ENCODE measurements around the gene FLYWCH1. TPM values are rescaled to one million over a fixed set of nuclear protein-coding genes. Genes with fewer than 3 reads are reported as not detected.

Gene FLYWCH1
- total and polyA plus RNA-seq, 9 donors = 7.8 to 28.5 (median 17.3) TPM

DNA sequence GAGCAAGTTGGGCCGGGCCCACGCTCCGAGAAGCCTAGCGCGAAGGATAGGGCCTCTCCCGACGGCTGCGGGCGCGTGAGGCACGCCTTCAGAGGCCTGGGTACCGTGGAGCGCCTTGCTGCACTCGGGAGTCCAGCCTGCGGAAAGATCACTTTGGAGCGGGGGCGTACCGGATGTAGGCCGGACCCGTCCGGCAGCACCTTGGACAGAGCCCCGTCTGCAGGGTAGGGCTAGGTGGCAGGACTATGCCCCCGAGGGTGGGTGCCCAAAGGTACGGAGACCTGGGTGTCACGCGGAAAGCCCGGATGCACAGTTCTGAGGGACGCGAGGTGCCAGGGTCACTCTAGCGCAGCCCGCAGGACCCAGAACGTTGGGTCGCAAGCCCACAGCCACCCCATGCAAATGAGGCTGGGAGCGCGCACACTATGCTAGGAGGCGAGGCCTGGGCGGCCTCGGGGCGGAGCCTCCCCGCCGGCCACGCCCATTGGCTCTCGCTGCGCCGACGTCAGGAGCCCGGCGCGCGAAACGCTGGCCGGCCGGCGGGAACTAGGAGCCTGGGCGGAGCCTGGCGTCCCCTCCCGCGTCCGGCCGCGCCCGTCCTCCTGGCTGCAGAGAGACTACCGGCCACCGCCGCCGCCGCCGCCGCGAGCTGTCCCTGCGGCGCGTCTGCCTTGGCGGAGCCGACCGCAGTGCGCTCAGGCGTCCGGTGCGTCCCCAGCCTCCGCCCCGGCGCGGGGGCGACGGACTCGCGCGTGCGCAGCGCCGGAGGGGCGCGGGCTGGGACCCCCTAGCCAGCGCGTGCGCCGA lies 57.2 kb downstream of the FLYWCH1 start, which contains the start of gene PAQR4:
TSS of gene PAQR4 (plus strand) at position 611 of the 807 bp plus-strand sequence. CDS start 327 bp downstream, outside the sequence.
- H3K36me3 ChIP-seq (ENCODE audit: control insufficient read depth, insufficient read depth, low read length) = peaks cover 10% of the 10 kb centered on the region
- peak within 1 kb of the TSS; percentile 52 for H3K4me3 ChIP-seq (ENCODE audit: low read length)
- H3K4me1 ChIP-seq (ENCODE audit: control insufficient read depth, insufficient read depth, low read length) = peaks cover 69% of the 10 kb centered on the region
- DNase-seq = peak; percentile 94
- H3K27me3 ChIP-seq (ENCODE audit: control insufficient read depth, insufficient read depth, low read length) = peaks cover 51% of the 10 kb centered on the region
- no peaks in the 10 kb centered on the region for H3K9me3 ChIP-seq (replicated peaks; ENCODE audit: control insufficient read depth, low read depth, low read length)
- no peak within 1 kb of the TSS for H3K27ac ChIP-seq (ENCODE audit: low read length)
- 1% methylated on average over 98 of the region's 98 CpGs for WGBS (ENCODE audit: insufficient coverage)

DNA sequence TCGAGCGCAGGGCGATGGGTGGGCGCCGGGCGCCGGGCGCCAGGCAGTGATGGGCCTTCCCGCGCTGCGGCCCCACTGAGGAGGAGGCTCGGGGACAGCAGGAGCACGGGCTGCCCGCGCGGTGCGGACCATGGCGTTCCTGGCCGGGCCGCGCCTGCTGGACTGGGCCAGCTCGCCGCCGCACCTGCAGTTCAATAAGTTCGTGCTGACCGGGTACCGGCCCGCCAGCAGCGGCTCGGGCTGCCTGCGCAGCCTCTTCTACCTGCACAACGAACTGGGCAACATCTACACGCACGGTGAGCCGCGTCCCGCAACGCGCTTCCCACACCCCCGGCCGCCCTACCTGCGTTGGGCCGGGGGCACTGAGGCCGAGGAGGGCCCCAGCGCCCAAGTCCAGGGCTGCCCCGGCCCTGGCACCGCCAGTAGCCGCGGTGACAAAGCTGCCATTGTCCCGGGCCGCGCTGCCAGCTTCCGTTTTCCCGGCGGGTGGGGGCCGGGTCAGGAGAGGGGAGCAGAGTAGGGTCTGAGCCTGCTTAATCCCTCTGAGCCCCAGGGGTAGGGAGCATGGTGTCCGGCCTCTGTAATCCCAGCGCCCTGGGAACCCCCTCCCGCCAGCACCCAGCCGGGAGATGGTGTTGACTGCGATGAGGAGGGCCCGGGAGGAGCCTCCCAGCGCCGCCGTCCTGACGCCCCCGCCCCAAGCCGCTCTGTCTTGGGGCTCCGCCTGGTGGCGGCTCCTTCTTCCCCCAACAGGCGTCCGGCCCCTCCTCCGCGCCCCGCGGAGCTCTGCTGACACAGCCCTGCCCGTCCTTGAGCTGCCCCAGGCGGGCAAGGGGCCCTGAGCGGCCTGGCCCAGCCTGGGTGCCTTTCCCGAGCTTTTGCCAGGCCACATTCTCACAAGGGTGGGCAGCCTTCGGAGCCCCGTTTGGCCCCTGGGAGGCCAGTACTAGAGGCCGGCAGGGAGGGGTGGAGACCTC lies 58.1 kb downstream of the FLYWCH1 start:
- WGBS (ENCODE audit: insufficient coverage) = under 1% methylated on average over 69 of the region's 83 CpGs
- DNase-seq = no peak
- H3K4me1 ChIP-seq (ENCODE audit: control insufficient read depth, insufficient read depth, low read length) = peaks cover 60% of the 10 kb centered on the region

DNA sequence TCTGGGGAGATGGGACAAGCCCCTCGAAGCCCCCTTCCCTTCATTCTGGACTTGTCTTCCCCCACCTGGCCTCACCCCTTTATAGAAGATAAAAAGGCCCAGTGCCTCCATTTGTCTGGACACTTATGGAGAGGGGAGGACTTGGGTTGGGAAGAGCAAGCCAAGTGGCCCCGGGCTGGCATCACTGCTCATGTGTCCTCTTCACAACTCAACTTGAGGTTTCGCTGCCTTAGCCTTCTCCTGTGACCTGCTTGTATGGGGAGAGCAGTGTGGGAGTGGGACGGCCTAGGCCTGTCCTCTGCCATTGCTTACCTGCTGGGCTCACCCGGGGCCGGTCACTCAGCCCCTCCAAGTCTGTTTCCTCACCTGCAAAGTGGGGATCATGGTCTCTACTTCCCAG lies 58.8 kb downstream of the FLYWCH1 start:
- Histone ChIP-seq H3K9me3 (replicated peaks; ENCODE audit: control insufficient read depth, low read depth, low read length) (no peaks in the 10 kb centered on the region), H3K27me3 (ENCODE audit: control insufficient read depth, insufficient read depth, low read length) (peaks cover 35% of the 10 kb centered on the region), H3K27ac (ENCODE audit: low read length) (no peak overlapping the region), H3K4me1 (ENCODE audit: control insufficient read depth, insufficient read depth, low read length) (peaks cover 55% of the 10 kb centered on the region), H3K36me3 (ENCODE audit: control insufficient read depth, insufficient read depth, low read length) (peaks cover 23% of the 10 kb centered on the region), H3K4me3 (ENCODE audit: low read length) (peak overlapping the region; percentile 52)
- 79% methylated on average over 2 of the region's 6 CpGs for WGBS (ENCODE audit: insufficient coverage)
- no peak for DNase-seq

More for the DNA sequence above, 58.1 kb downstream of the FLYWCH1 start:
- Histone ChIP-seq H3K4me3 (ENCODE audit: low read length) (peak overlapping the region; percentile 52), H3K27ac (ENCODE audit: low read length) (no peak overlapping the region), H3K27me3 (ENCODE audit: control insufficient read depth, insufficient read depth, low read length) (peaks cover 42% of the 10 kb centered on the region), H3K9me3 (replicated peaks; ENCODE audit: control insufficient read depth, low read depth, low read length) (no peaks in the 10 kb centered on the region), H3K36me3 (ENCODE audit: control insufficient read depth, insufficient read depth, low read length) (peaks cover 17% of the 10 kb centered on the region)

DNA sequence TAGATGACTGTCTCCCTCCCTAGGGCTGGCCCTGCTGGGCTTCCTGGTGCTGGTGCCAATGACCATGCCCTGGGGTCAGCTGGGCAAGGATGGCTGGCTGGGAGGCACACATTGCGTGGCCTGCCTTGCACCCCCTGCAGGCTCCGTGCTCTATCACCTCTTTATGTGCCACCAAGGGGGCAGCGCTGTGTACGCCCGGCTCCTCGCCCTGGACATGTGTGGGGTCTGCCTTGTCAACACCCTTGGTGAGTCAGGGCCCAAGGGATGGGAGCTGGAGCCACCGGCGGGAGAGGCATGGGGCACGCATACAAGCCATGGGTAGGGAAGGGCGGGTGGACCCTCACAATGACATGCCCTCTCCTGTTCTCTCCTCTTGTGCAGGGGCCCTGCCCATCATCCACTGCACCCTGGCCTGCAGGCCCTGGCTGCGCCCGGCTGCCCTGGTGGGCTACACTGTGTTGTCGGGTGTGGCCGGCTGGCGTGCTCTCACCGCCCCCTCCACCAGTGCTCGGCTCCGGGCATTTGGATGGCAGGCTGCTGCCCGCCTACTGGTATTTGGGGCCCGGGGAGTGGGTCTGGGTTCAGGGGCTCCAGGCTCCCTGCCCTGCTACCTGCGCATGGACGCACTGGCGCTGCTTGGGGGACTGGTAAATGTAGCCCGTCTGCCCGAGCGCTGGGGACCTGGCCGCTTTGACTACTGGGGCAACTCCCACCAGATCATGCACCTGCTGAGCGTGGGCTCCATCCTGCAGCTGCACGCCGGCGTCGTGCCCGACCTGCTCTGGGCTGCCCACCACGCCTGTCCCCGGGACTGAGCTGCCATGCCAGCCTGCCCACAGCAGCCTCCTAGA lies 59.6 kb downstream of the FLYWCH1 start:
- peaks cover 27% of the 10 kb centered on the region for H3K27me3 ChIP-seq (ENCODE audit: control insufficient read depth, insufficient read depth, low read length)
- H3K27ac ChIP-seq (ENCODE audit: low read length) = no peak overlapping the region
- 89% methylated on average over 33 of the region's 35 CpGs for WGBS (ENCODE audit: insufficient coverage)
- H3K9me3 ChIP-seq (replicated peaks; ENCODE audit: control insufficient read depth, low read depth, low read length) = no peaks in the 10 kb centered on the region
- H3K36me3 ChIP-seq (ENCODE audit: control insufficient read depth, insufficient read depth, low read length) = peaks cover 29% of the 10 kb centered on the region
- DNase-seq = no peak
- H3K4me3 ChIP-seq (ENCODE audit: low read length) = no peak overlapping the region
- peaks cover 50% of the 10 kb centered on the region for H3K4me1 ChIP-seq (ENCODE audit: control insufficient read depth, insufficient read depth, low read length)

DNA sequence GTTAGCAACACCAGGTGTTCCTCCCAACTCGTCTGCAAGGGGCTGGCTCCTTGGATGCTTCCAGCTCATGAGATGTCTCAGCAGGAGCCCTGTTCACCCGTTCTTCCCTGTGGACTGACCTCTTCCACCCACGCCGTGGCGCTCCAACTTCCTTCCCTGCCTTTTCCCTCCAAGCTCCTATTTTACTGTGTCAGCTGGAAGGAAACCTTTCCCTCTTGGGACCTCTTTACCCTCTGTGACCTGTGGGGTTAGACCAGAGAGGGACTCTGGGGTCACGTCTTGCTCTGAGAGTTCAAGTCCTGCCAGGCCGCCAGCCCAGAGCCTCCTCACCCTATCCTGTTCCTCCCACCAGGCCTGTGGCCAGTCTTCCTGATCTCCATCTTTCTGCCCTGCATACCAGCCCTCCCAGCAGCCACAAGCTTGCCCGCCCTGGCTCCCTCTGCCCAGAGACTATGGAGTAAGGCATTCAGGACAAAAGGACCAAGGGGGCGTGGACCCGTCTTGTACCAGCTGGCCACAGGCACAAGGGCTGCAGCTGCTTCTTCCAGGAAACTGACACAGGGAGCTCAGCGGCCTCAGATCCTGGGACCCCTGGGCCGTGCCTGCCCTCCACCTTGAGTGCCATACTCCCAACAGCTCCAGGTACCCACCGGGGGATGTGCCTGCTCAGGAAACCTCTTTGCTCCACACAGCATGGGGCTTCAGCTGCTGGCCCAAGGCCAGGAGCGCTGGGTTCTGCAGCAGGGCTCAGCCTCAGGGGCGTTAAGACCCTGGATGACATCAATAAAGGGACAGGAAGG lies 60.5 kb downstream of the FLYWCH1 start:
- no peak overlapping the region for H3K27ac ChIP-seq (ENCODE audit: low read length)
- peaks cover 29% of the 10 kb centered on the region for H3K36me3 ChIP-seq (ENCODE audit: control insufficient read depth, insufficient read depth, low read length)
- H3K4me1 ChIP-seq (ENCODE audit: control insufficient read depth, insufficient read depth, low read length) = peaks cover 46% of the 10 kb centered on the region
- H3K9me3 ChIP-seq (replicated peaks; ENCODE audit: control insufficient read depth, low read depth, low read length) = no peaks in the 10 kb centered on the region
- WGBS (ENCODE audit: insufficient coverage) = 67% methylated on average over 13 of the region's 15 CpGs
- H3K4me3 ChIP-seq (ENCODE audit: low read length) = no peak overlapping the region
- DNase-seq = no peak
- H3K27me3 ChIP-seq (ENCODE audit: control insufficient read depth, insufficient read depth, low read length) = peaks cover 20% of the 10 kb centered on the region

DNA sequence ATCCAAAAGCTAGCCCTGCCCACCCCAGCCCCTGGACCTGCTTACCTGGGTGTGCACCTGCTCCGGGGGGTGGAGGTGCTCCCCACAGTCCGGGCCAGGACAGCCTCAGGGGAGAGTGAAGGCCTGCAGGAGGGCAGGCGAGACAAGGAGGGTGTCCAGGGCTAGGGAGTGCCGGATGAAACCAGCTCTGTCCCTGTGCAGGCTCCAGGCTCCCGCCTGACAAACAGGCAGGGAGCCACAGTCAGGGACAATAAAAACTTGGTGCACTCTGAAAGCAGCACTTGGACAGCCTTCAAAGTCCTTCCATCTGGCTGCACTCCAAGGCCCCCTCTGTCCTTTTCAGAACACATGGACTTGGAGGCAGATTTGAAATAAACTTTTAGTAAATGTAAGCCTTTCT lies 61.4 kb downstream of the FLYWCH1 start:
- Histone ChIP-seq H3K27ac (ENCODE audit: low read length) (no peak overlapping the region), H3K9me3 (replicated peaks; ENCODE audit: control insufficient read depth, low read depth, low read length) (no peaks in the 10 kb centered on the region), H3K36me3 (ENCODE audit: control insufficient read depth, insufficient read depth, low read length) (peaks cover 29% of the 10 kb centered on the region), H3K27me3 (ENCODE audit: control insufficient read depth, insufficient read depth, low read length) (peaks cover 11% of the 10 kb centered on the region), H3K4me1 (ENCODE audit: control insufficient read depth, insufficient read depth, low read length) (peaks cover 40% of the 10 kb centered on the region), H3K4me3 (ENCODE audit: low read length) (no peak overlapping the region)
- 48% methylated on average over 3 of the region's 5 CpGs for WGBS (ENCODE audit: insufficient coverage)
- no peak for DNase-seq

DNA sequence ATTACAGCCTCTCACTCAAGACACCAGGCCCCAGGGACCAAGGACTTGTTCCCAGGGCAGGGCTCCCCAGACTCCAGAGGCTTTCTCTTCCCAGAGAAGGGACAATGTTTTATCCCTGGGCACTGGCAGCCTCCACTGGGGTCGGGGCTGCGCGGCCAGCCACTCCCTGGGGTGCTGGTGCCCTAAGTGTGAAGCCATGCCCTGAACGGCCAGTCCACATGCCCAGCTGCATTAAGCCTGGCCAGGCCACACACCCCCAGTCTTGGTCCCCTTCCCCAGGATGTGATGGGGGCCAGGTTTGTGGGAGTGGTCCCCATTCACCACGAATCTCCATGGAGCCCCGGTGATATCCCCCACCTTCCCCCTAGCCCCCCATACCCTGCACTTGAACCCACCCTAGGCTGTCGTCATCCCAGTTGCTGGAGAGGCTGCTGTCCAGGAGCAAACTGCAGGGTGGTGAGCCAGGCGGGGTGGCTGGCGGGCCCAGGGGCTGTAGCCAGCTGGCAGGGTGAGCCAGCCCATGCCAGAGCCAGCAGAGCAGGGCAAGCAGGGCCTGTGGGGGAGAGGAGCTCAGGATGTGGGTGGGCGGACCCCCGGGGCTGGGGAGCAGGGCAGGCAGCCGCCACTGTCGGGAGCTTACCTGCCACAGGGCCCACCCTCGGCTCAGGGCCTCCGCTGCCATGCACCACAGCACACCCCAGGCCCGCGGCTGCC lies 62.0 kb downstream of the FLYWCH1 start:
- Histone ChIP-seq H3K27me3 (ENCODE audit: control insufficient read depth, insufficient read depth, low read length) (peaks cover 4% of the 10 kb centered on the region), H3K27ac (ENCODE audit: low read length) (no peak overlapping the region), H3K4me1 (ENCODE audit: control insufficient read depth, insufficient read depth, low read length) (peaks cover 34% of the 10 kb centered on the region), H3K36me3 (ENCODE audit: control insufficient read depth, insufficient read depth, low read length) (peaks cover 29% of the 10 kb centered on the region), H3K9me3 (replicated peaks; ENCODE audit: control insufficient read depth, low read depth, low read length) (no peaks in the 10 kb centered on the region), H3K4me3 (ENCODE audit: low read length) (no peak overlapping the region)
- 79% methylated on average over 15 of the region's 17 CpGs for WGBS (ENCODE audit: insufficient coverage)
- DNase-seq = no peak

DNA sequence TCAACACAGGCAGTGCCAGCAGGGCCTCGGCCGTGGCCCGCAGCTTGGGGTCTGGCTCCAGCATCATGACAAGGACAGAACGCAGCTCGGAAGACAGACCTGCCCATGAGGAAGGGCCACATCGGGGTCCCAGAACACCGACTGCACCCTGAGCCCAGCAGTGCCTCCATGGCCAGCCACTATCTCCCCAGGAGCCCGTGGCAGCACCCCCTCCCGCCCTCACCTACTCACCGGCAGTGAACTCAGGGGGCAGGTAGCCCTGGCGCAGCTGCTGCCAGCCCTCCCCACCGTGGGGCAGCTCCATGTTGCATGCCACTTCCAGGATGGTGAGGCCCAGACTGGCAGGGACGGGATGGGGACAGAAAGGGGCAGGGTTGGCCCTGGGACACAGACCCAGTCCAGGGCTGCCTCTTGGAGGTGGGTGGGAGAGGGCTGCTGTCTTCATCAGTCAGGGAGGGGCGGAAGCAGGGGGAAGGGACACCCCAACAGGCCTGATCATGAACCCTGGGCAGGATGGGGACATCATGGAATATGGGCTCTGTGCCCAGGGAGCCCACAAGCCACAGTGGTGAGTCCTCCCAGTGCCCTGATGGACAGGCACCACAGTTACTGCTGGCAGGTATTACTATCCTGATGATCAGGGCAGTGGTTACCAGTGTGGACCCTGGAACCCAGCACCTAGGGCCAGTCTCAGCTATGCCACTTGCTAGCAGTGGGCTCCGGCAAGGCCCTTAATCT lies 62.8 kb downstream of the FLYWCH1 start:
- no peak for DNase-seq
- no peak overlapping the region for H3K27ac ChIP-seq (ENCODE audit: low read length)
- peaks cover 3% of the 10 kb centered on the region for H3K27me3 ChIP-seq (ENCODE audit: control insufficient read depth, insufficient read depth, low read length)
- H3K4me1 ChIP-seq (ENCODE audit: control insufficient read depth, insufficient read depth, low read length) = peaks cover 36% of the 10 kb centered on the region
- no peak overlapping the region for H3K4me3 ChIP-seq (ENCODE audit: low read length)
- WGBS (ENCODE audit: insufficient coverage) = 93% methylated on average over 15 of the region's 15 CpGs
- H3K36me3 ChIP-seq (ENCODE audit: control insufficient read depth, insufficient read depth, low read length) = peaks cover 29% of the 10 kb centered on the region
- H3K9me3 ChIP-seq (replicated peaks; ENCODE audit: control insufficient read depth, low read depth, low read length) = no peaks in the 10 kb centered on the region

All from muscle of leg (tissue), 11 donors.